NCI-H187 (cell line): ENCODE measurements around the gene HS3ST5.

Source experiments
- DNase-seq, 2 experiments: peaks; one replicate each; lab custom pipeline; 2025; lab: John Stamatoyannopoulos, UW

Gene HS3ST5, protein sequence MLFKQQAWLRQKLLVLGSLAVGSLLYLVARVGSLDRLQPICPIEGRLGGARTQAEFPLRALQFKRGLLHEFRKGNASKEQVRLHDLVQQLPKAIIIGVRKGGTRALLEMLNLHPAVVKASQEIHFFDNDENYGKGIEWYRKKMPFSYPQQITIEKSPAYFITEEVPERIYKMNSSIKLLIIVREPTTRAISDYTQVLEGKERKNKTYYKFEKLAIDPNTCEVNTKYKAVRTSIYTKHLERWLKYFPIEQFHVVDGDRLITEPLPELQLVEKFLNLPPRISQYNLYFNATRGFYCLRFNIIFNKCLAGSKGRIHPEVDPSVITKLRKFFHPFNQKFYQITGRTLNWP

DNA sequence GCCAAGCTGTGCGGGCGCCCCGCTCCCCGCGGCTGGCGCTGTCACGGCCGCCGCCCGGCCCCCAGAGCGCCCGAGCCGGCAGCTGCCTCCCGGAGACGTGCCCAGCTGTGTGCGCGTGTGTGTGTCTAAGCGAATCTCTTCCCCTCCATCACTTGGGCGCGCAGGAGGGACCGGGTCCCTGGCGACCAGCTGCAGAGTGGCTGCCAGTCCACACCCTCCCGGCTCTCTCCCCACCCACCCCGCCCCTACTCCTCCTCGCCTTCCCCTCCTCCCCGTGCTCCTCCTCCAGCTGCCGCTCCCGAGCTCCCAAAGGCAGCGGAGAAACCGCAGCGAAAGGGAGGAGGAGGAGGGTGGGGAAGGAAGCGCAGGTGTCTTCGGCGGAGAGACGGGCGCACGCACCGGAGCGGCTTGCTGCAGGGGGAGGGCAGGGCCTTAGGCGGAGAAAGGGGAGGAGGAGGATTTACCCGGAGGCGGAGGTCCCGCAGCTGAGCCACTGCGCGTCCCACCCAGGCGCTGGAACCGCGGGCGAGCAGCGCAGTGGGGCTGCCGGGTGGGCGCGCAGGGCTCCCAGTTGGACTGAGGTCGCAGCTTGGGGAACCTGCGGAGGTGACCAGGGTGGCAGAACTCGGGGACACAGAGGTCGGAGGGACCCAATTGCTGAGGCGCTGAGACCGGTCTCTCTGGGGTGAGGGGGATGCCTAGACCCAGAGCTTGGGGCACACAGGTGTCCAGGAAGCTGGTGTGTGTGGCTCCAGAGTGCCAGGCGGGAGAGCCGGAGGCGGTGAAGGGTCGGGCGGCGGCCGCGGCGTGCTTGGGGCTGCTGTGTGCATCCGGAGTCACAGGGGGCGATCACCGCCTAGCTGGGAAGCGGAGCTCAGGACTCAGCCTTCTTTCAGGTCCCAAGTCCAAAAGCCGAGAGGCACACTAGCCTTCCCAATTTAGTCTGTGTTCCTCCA is at the start of gene HS3ST5:
Gene HS3ST5, minus strand, starts transcription at position 198 of the 956 bp plus-strand sequence. CDS start 280,178 bp downstream, outside the sequence.
- DNase-seq: no peak

DNA sequence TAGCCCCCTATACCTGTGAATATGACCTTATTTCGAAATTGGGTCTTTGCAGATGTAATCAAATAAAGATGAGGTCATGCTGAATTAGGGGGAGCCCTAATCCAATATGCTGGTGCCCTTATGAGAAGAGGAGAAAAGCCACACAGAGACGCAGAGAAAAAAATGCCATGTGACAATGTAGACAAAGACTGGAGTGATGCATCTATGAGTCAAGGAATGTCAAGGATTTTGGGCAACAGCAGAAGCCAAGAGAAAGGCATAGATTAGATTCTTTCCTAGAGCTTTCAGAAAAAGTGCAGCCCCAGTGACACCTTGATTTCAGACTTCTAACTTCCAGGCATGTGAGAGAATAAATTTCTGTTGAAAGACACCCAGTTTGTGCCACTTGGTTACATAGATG is 47.4 kb upstream of the HS3ST5 start:
- DNase-seq: no peak

DNA sequence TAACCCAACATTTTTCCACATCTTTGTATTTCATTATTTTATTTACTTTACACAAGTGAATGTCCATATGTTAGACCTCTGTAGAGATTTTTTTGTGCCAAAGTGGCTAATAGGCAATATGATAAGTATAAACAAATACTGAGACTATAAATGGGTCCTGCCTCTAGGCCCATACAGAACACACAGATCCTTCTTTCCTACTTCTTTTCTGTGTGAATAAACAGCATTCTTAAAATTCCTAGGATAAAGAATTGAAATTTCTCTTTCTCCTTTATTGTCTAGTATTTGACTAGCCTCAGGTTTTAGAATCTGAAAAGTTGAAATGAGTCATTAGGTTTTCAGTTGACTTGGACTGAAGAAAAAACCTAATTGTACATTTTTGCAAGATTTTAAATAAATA is 46.3 kb upstream of the HS3ST5 start:
- DNase-seq: no peak

DNA sequence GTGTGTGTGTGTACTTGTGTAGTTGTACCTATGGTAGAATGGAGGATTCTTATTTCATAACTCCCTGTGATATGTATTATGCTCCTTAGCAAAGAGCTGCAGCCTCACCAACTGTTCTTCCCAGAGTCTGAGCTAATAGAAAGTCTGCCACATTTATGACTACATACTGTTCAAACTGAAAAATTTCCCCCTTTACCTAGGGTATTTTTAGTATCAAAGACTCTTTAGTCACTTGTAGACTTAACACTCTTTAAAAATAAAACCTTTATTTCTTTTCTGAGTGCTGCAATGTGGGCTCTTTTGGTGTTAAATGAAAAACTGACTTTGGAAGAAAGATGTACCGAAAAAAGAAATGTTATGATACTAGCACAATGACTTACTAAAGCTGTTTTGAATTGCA is 39.6 kb upstream of the HS3ST5 start:
- no peak for DNase-seq

DNA sequence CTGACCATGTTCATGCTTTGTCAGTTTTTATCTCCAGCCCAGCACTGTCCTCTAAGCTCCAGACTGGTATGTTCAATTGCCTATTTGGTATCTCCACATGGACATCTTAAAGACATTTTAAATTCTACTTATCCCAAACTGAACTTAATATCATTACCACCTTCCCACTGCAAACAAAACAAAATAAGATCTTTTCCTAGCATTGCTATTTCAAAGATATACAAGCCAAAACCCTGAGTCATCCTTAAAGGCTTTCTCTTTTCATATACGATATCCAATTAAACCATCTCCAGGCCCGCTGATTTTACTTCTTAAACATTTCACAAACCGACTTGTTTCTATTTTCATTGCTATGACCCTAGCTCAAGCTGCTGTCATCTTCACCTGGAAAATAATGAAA is 35.1 kb upstream of the HS3ST5 start:
- no peak for DNase-seq

DNA sequence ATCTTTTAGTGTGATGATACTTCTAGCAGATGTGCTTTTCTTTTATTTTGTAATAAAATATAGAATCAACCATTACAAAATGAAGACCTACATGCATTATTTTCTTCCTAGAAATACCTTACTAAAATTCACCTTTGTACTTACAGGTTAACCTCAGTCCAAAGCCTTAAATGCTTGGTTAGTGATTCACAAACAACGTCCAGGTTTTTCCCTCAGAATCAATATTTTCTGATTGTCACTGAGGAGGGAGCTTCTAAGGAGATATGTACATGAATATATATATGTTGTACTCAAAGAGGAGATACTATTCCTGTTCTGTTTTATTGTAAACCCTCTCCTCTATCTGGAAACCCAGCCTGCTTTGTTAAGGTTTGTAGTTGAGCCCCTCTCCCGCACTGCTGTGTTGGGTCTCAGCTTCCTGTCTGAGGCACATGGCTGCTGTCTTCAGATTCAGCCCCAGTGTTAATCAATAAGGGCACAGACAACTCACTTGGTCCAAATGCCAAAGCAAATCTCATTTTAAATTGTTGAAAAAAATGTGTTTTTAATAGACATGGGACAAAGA is 33.9 kb upstream of the HS3ST5 start:
- no peak for DNase-seq

DNA sequence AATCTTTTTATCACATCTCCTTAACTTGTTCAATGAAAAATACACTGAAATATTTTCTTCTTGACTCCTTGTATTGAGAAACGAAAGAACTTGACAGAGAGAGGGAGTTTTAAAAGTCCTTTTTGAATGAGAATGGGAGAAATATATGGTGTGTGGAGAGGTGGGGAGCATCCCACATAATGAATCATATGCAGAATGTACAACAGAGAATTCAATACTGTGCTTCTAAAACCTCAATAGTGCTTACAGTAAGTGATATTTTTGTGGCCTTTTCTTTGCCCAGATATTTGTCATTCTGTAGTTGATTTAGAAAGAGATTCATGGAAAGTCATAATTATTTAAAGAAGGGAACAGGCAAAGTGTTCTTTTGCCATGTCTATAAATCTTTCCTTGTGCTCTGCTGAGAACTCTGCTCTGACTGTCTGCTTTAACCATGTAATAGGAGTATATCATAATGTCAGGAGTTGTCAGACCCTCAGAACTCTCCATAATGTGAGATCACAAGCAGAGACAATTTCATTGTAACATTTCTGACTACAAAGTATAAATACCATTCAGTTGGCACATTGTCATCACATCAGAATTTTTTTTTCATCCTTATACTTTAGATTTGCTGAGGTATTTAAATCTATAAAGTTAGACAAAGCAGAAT is 32.8 kb upstream of the HS3ST5 start:
- no peak for DNase-seq

DNA sequence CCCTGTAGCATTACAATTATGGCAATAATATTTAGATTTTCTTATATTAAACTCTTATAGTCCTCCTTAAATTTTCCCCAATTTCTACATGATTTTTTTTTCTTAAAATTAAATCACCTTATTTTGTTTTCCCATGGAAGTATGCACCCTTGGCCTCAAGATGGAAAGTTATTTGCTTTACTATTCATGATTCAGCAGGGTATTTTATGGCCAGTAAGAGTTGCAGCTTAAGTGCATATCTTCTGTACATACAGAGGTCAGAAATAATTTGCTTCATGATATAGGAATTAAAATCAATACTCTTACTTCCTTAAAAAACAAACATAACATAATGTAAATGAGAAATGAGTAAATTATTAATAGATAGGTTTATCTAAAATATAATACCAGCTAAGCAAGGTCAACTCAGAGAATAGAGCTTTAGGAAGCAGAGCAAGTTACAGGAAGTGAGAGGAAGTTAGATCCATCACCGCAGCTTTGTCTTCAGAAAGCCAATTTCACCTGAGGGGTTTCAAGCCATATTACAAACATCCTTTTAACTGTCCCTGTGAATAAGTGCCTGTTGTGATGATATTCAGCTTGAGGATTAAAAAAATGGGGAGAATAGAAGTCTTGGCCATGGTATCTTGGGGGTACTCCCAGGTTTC is 24.6 kb upstream of the HS3ST5 start:
- no peak for DNase-seq

DNA sequence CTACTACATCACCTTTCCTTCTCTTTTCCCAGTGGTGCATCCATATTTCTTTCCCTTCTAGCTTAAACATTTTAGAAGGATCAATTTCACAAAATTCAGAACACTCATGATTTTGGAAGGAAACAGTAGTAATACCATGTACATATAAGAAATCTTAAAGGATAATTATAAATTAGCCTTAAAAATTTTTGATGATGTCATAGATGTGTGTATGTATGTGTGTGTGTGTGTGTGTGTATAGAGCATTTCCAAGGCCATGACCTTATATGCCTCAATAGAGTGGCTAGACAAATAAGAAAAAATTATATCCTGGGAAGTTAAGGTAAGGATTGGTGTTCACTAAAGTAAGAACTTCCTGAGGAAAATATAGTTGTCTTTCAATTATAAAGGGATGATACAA is 24.1 kb upstream of the HS3ST5 start:
- no peak for DNase-seq

DNA sequence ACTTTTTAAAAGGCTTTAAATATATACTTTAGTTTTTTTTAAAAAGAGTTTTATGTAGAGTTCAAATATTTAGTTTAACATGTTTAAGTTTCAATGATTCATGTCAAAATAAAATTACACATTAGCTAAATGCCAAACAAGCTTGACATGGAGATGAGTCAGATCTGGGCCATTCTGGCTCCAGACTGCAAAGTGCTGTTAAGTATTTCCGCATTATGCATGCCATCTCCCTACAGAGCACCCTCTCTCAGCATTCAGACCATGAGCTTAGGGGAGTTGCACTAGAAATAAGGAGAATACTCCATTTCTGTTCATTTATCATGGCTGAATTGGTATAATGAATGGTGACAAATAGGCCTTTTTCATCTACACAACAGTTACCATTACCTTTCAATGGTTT is 21.5 kb upstream of the HS3ST5 start:
- no peak for DNase-seq

DNA sequence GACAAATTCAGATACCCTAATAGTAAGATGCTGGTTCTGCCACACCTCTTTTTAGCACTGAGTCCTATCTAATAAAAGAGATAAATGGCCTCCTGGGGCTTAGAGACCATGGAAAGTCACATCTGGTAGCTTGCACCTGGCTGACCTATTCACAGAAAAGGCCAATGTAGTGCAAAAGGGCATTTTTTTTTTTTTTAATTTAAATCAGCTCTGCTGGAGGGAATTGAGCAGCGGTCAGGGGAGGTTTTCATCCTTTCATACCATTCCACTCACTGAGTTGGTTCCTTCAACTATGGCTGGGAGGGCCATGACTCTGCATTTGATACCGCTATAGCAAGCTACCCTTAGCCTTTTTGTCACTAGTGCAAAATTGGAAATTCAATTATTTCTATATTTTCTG is 20.1 kb upstream of the HS3ST5 start:
- DNase-seq: no peak

DNA sequence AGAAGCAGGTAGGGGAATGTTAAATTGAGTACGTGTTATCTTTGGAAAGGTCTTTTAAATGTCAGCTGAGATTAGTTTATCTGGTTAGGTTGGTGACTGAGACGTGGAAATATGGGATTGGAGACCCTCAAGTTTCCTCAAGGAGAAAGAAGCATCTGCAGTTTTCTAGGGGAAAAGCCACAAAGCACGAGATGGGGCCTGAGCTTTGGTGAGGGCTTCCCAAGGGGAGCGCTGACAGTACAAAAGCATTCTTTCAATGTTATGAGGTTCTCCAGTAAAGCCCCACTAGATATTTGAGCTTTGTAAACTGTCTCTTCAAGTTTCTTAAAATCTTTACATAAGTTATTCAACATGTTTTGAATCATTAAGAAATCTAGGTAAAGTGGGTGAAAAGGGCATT is 19.6 kb upstream of the HS3ST5 start:
- no peak for DNase-seq

DNA sequence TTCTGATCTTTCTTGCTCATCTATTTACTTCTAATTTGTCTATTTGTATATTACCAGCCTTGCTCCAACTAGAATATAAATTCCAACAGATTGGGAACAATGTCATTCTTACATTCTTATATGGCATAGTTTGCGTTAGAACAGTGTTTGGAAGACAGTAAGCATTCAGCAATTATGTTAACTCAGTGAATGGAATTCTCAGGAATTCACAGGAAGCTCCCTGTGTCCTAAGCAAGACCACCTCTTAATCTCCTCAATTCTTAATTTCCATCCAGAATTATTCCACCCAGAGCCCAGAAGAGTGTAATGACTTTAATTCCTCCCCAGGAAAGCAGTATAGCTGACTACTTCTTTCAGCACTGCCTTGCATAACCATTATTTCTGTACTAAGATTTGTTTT is 18.2 kb upstream of the HS3ST5 start:
- no peak for DNase-seq

DNA sequence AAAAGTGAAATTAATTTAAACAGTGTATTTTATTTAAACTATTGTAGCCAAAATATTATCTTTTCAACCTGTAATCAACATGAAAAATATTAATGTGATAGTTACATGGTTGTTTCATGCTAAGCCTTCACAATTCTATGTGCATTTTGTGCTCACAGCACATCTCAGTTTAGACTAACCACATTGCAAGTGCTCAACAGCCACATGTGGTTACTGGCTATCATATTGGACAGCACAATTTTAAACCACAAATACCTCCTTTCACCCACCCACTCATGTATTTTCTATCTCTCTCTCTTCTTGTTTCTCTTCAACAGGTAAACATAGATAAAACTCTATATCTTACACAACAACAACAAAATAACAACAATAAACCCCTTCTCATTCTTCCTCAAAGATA is 12.5 kb upstream of the HS3ST5 start:
- no peak for DNase-seq

DNA sequence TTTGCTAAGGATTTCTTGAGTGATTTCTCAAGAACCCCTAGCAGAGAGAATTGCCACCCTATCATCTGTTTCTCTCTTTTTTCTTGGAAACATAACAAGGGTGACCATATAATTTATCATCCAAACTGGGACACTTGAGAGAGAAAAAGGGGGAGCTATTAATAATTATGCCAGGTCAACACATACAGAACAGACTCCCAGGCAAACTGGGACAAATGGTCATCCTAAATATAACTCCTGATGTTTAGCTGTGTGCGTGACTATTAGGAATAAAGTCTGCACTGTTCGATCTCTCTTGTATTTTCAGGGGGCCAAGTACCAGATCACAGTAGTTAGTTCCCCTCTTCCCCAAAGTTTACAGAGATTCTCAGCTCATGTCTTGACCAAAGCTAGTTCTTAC is 11.7 kb upstream of the HS3ST5 start:
- DNase-seq: no peak

DNA sequence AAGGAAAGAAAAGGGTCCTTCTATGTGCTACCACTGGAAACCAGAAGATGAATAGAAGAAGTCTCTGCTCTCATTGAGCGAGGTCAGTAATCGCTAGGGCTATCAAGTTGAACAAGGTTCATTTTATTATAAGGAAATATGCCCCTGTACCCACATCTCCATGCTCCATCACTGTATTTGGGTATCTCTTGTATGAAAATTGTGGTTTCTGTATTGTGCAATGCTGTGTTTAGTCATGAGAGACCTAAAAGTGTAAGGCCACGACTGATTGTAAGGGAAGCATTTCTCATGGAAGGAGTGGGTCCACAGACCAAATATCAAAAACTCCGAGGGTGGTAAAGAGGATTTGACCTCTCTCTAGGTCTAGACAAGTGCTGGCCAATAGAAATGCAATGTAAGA is 3.6 kb upstream of the HS3ST5 start:
- no peak for DNase-seq

DNA sequence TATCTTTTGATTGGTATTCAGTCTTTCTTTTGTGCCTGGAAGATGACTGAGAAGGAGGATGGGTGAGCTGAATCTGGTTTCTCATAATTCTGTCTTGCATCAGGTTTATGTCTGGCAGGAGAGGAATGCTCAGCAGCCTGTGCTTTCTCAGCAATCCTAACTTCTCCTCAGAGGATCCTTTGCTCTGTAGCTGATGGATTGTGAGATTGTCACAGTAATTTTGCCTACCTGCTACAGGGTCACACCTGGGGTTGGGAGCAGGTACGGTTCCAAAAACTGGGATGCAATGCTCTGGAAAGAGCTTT is 2.1 kb upstream of the HS3ST5 start:
- DNase-seq: no peak

DNA sequence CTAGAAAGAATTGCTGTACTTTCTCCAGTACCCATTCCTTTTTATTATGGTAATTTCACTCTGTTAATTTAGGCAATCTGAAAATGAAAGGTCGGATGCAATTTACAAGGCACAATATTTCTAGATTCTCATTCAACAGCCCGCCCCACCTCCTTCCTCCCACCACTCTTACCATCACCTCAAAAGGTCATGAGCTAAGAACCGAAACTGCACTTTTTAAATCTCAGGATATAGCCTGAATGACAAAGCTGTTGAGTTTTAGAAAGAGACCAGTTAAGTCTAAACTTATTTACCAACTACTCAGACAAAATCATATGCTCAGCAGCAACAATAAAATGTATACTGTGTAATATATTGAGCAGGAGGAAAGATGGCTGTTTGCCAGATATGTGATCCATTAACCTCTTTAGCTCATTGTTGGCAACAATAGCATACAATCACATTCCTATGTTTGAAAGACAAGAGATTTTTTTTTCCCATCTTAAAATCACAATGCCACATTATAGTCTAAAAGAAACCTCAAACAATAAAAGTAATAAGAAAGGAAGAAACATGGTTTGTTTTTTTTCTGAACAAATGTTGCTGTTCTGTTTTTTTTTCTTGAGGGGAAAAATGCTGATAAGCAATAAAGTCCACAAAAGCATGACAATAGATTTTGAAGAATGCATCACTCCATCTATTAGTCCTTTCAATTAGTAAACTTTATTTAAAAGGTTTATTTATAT is 1.6 kb upstream of the HS3ST5 start:
- no peak for DNase-seq

DNA sequence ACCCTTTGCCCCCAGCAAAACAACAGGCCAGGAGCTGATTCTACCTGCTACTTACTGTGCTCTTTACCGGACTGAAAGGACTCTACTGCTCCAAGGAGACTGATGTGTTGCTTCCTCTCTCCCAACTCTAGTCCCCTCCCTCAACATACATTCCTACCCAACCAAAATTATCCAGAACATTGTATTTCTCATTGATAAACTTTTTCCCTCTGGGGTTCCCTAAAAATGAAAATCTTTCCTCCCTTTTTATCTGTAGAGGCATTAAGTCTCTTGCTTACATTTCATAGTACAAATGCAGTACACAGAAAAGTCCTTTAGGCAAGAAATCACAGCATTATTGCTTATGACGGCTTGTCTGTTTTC is 940 bp upstream of the HS3ST5 start:
- no peak for DNase-seq

DNA sequence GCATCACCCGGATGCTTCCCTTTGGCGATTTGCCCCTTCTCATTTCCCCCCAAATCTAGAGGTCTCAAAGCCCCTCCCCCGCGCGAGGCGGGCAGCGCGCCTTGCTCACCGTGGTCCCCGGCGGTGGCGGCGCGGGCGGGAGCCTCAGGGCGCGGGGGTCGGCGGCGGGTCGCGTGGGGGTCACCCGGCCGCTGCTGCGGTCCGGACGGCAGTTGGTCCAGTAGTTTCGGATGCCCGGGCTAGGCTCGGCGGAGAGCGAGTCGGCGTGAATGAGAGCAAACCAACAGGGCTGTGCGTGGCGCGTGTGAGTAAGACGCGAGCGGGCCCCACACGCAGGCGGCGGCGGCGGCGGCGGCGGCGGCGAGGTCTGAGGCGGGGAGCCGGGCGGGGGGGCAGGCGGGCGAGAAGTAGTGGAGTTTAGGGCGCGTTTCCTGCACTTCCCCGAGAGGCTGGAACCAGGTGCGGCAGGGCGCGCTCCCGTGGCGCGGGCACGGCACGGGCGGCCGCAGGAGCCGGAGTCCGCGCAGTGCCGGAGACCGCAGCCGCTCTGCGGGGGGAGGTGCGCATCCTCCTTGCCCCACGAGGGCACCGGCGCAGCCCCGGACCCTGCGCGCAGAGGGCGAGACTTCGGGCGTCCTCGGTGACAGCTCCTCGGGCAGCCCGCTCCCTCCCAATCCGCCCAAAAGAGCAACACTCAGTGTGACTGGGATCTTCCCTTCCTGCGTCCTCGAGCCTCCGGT is 567 bp downstream of the HS3ST5 start:
- no peak for DNase-seq

DNA sequence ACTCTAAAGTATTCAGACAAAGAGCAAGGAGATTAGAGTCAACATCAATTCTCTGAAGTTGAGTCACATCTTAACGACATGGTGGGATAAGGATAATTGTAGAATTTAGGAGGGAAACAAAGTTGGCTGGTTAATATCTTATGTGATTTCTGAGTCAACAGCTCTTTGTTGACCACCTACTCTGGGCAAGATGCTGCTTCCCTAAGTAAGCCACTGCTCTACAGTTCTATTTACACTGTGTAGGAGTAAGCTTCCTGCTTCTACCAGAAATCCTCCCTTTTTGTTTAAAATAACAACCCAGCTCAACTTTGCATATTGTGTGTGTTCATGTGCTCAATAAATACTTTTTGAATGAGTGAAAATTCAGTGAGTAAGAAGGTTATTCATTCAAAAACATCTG is 3.1 kb downstream of the HS3ST5 start:
- no peak for DNase-seq
